ENCODE measurements around the gene WWC2. TPM values are rescaled to one million over a fixed set of nuclear protein-coding genes. Genes with fewer than 3 reads are reported as not detected.

The WWC2 gene
- total and polyA plus RNA-seq, 2 experiments from 2014 or later: 19.3 to 24.7 TPM

DNA sequence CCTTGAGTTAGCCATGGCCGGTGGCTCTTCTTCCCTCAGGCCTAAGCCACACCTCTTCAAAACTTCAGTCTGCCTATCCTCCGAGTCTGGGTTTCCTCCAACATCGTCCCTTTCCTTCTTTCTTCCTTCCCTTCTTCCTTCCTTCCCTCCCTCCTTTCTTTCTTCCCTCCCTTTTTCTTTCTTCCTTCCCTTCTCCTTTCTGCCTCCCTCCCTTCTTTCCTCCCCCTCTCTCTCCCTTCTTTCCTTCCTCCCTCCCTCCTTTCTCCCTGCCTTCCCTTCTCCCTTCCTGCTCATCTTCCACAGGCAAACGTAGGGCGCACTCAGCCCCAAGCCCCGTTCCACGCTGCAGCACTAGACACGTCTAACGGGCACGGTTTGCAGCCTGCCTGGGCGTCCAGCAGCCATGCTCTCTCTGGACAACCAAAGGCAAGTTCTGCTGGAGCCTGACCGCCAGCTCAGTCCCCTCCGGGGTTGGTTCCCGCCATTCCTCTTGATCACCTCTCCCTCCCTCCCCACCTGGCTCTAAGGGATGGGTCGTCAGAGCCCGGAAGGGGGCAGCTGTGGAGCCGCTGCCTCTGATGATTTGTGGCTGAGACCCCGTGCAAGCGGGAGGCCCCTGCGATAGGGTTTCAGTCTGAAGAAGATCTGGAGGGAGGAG lies 257.2 kb downstream of the WWC2 start:
- H3K4me2 ChIP-seq: no peak overlapping the region
- TF ChIP-seq EZH2 (IDR thresholded peaks at IDR 0.05; ENCODE audit: borderline replicate concordance): no peak
- no peaks in the 10 kb centered on the region for H3K4me1 ChIP-seq (ENCODE audit: insufficient read depth)
- no peaks in the 10 kb centered on the region for H4K20me1 ChIP-seq (ENCODE audit: insufficient read depth, poor library complexity, severe bottlenecking)
- DNase-seq (ENCODE audit: low spot score): no peak
- no peak overlapping the region for H2AFZ ChIP-seq
- no peaks in the 10 kb centered on the region for H3K36me3 ChIP-seq (replicated peaks; ENCODE audit: insufficient read depth, low read depth)
- 90% methylated on average over 20 of the region's 20 CpGs for WGBS (ENCODE audit: low lambda C conversion rate, missing lambda C conversion rate)
- no peaks in the 10 kb centered on the region for H3K9me2 ChIP-seq (replicated peaks; ENCODE audit: insufficient read depth)
- no peak overlapping the region for H3K27ac ChIP-seq
- H3K9me3 ChIP-seq (ENCODE audit: low read depth): no peaks in the 10 kb centered on the region
- no peak overlapping the region for H3K4me3 ChIP-seq
- H3K27me3 ChIP-seq: no peaks in the 10 kb centered on the region
- H3K79me2 ChIP-seq: no peaks in the 10 kb centered on the region

DNA sequence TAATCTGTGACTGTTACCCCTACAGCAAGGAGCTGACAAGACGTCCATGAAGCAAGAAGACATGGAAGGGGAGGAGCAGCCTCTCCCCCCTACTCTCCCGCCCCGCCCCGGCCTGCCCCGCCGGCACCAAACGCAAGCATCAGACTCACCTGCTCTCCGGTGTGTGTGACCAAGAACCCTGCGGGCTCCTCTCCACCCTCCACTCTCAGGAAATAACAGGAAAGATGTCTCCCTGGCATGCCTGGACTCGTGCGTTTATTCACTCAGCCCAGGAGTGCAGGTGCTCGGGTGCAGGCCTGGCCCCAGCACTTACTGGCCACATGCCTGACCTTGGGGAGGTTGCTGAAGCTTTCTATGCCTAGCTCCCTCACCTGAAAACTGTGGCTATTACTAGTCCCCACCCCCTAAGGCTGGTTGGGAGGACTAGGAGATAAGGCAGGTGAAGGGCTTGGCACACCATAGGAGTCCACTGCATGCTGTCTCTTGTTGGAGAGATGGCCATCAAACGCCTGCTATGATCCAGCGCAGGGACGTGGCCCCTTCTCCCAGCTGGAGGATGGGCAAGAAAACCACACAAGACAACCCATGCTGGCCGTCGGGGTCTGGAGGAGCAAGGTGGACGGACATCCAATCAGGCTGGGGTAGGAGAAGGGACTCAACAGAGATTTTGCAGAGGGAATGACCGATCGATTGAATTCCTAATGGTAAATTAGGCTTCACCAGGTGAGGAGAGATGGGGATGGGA lies 258.0 kb downstream of the WWC2 start:
- H3K4me3 ChIP-seq: no peak overlapping the region
- no peak overlapping the region for H3K4me2 ChIP-seq
- no peak overlapping the region for H2AFZ ChIP-seq
- no peaks in the 10 kb centered on the region for H3K79me2 ChIP-seq
- H3K27ac ChIP-seq: no peak overlapping the region
- DNase-seq (ENCODE audit: low spot score): no peak
- no peaks in the 10 kb centered on the region for H3K9me2 ChIP-seq (replicated peaks; ENCODE audit: insufficient read depth)
- 95% methylated on average over 19 of the region's 20 CpGs for WGBS (ENCODE audit: low lambda C conversion rate, missing lambda C conversion rate)
- no peaks in the 10 kb centered on the region for H3K9me3 ChIP-seq (ENCODE audit: low read depth)
- no peak for TF ChIP-seq EZH2 (IDR thresholded peaks at IDR 0.05; ENCODE audit: borderline replicate concordance)
- TF ChIP-seq, protein P1, sequence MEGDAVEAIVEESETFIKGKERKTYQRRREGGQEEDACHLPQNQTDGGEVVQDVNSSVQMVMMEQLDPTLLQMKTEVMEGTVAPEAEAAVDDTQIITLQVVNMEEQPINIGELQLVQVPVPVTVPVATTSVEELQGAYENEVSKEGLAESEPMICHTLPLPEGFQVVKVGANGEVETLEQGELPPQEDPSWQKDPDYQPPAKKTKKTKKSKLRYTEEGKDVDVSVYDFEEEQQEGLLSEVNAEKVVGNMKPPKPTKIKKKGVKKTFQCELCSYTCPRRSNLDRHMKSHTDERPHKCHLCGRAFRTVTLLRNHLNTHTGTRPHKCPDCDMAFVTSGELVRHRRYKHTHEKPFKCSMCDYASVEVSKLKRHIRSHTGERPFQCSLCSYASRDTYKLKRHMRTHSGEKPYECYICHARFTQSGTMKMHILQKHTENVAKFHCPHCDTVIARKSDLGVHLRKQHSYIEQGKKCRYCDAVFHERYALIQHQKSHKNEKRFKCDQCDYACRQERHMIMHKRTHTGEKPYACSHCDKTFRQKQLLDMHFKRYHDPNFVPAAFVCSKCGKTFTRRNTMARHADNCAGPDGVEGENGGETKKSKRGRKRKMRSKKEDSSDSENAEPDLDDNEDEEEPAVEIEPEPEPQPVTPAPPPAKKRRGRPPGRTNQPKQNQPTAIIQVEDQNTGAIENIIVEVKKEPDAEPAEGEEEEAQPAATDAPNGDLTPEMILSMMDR (IDR thresholded peaks at IDR 0.05; ENCODE audit: poor library complexity): no peak
- TF ChIP-seq EZH2phosphoT487 (IDR thresholded peaks at IDR 0.05; ENCODE audit: low read depth, severe bottlenecking, unreplicated experiment): no peak
- no peaks in the 10 kb centered on the region for H4K20me1 ChIP-seq (ENCODE audit: insufficient read depth, poor library complexity, severe bottlenecking)
- H3K27me3 ChIP-seq: no peaks in the 10 kb centered on the region
- H3K36me3 ChIP-seq (replicated peaks; ENCODE audit: insufficient read depth, low read depth): no peaks in the 10 kb centered on the region
- H3K4me1 ChIP-seq (ENCODE audit: insufficient read depth): no peaks in the 10 kb centered on the region

DNA sequence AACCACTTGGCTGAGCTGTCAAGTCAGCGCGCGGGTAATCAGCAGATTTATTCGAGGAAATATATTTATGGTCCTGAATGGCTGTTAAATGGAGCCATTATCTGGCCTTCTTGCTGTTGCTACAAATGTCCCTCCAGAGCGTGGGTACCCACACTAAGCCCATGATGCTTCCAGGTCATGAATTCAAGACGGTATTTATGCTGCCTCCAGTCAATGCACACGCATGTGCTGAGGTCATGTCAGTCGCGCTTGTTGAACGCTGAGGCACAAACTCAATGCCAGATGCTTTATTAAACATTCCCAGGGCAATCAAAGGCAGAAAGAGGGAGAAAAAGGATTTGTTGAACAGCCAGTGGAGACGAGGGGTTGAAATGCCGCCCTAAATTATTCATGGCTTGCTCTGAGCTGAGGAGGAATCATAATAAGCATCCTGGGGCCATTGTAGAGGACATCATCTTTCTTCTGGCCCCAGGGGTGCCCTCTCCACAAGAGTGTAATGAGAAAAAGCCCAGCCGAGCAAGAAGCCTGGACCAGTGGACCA lies 259.2 kb downstream of the WWC2 start:
- 93% methylated on average over 13 of the region's 13 CpGs for WGBS (ENCODE audit: low lambda C conversion rate, missing lambda C conversion rate)
- Histone ChIP-seq H3K9me3 (ENCODE audit: low read depth) (no peaks in the 10 kb centered on the region), H3K4me1 (ENCODE audit: insufficient read depth) (no peaks in the 10 kb centered on the region), H3K36me3 (replicated peaks; ENCODE audit: insufficient read depth, low read depth) (no peaks in the 10 kb centered on the region), H3K4me3 (no peak overlapping the region), H3K27ac (no peak overlapping the region), H3K9me2 (replicated peaks; ENCODE audit: insufficient read depth) (no peaks in the 10 kb centered on the region), H2AFZ (no peak overlapping the region), H3K4me2 (no peak overlapping the region), H3K27me3 (no peaks in the 10 kb centered on the region), H3K79me2 (no peaks in the 10 kb centered on the region), H4K20me1 (ENCODE audit: insufficient read depth, poor library complexity, severe bottlenecking) (no peaks in the 10 kb centered on the region)
- no peak for TF ChIP-seq EZH2phosphoT487 (IDR thresholded peaks at IDR 0.05; ENCODE audit: low read depth, severe bottlenecking, unreplicated experiment)
- TF ChIP-seq, protein P1 (IDR thresholded peaks at IDR 0.05; ENCODE audit: poor library complexity): no peak
- no peak for TF ChIP-seq EZH2 (IDR thresholded peaks at IDR 0.05; ENCODE audit: borderline replicate concordance)
- DNase-seq (ENCODE audit: low spot score): no peak
